HCT116 (cell line): Measurements from ENCODE around the gene DLG2. TPM values are rescaled to one million over a fixed set of nuclear protein-coding genes. Genes with fewer than 3 reads are reported as not detected.

ENCODE experiments used
- ATAC-seq: fragments of 200-7000 bp; cut with Tn5 transposase; 2 replicates; pipeline ENCODE4 v1.9.1; 2020; ENCODE audit warnings: mild to moderate bottlenecking, moderate library complexity
- BruUV-seq: library from RNA; stranded (reverse); fragments of 400-500 nt; replicated peaks from 2 replicates; lab custom pipeline; 2021; lab: Mats Ljungman, UMichigan
- CTCF ChIA-PET: fragments of 300-600 bp; sonication (Branson Sonifier 250); formaldehyde crosslinking; loops from one replicate; lab custom pipeline; 2021; ENCODE audit warnings: antibody characterized with exemption; lab: Charles Lee
- POLR2A ChIA-PET: fragments of 300-600, 350-600 bp; sonication (Branson Sonifier 250); formaldehyde crosslinking; loops from one replicate; lab custom pipeline; 2021; ENCODE audit warnings: antibody characterized with exemption; lab: Charles Lee
- RAD21 ChIA-PET, 2 experiments: fragments of 300-600 bp; sonication (Branson Sonifier 250); formaldehyde crosslinking; loops; one replicate each; lab custom pipeline; 2023; ENCODE audit warnings: low total read pairs in 2 of 2; ENCODE audit not compliant: uncharacterized antibody in 2 of 2, unreplicated experiment in 2 of 2, low non-redundant PET in 1 of 2; lab: Charles Lee
- DNase-seq: peaks from one replicate; pipeline ENCODE4 v3.0.0-alpha.2; 2010; ENCODE audit warnings: low read depth, low spot score
- H2AFZ ChIP-seq: fragments of 200-600 bp; shearing (Covaris generic), sonication (generic); 2 replicates; pipeline ENCODE4 v1.6.1; 2017; ENCODE audit warnings: low read depth, mixed run types, mixed read lengths, antibody characterized with exemption, low read length; ENCODE audit not compliant: poor library complexity, severe bottlenecking
- H3K27ac ChIP-seq: 2 replicates; pipeline ENCODE4 v1.5.1; 2012; ENCODE audit warnings: low read depth, low read length
- H3K27me3 ChIP-seq: fragments of 200-600 bp; sonication (generic); 2 replicates; pipeline ENCODE4 v1.6.1; 2016; ENCODE audit warnings: mixed run types, low read length, mixed read lengths; ENCODE audit not compliant: insufficient read depth
- H3K36me3 ChIP-seq, 2 experiments: fragments of 200-500 bp in 1 of 2; fragments of 200-600 bp in 1 of 2; sonication (Bioruptor generic) in 1 of 2; sonication (generic) in 1 of 2; 2 replicates each; pipeline versions ENCODE4 v1.5.1 to v1.6.1; 2014 to 2016; ENCODE audit warnings: low read length in 2 of 2, inconsistent platforms in 1 of 2, mixed read lengths in 1 of 2, mixed run types in 1 of 2; ENCODE audit not compliant: insufficient read depth in 2 of 2, control insufficient read depth in 1 of 2
- H3K4me1 ChIP-seq, 2 experiments: fragments of 200-600 bp in 1 of 2; sonication (generic) in 1 of 2; 2 replicates each; pipeline versions ENCODE4 v1.5.1 to v1.6.1; 2012 to 2017; ENCODE audit warnings: low read length in 2 of 2, inconsistent platforms in 1 of 2, mild to moderate bottlenecking in 1 of 2, mixed read lengths in 1 of 2, mixed run types in 1 of 2, moderate library complexity in 1 of 2; ENCODE audit not compliant: insufficient read depth in 2 of 2, control insufficient read depth in 1 of 2
- H3K4me2 ChIP-seq: fragments of 200-600 bp; sonication (generic); 2 replicates; pipeline ENCODE4 v1.6.1; 2017; ENCODE audit warnings: mixed run types, low read length, mixed read lengths
- H3K4me3 ChIP-seq, 2 experiments: fragments of 200-600 bp in 1 of 2; sonication (generic) in 1 of 2; replicated peaks in 1 of 2; 2 replicates each; pipeline ENCODE4 v1.5.1; 2011 to 2016; ENCODE audit warnings: low read length in 2 of 2, control low read depth in 1 of 2, low read depth in 1 of 2, mild to moderate bottlenecking in 1 of 2, mixed read lengths in 1 of 2, mixed run types in 1 of 2
- H3K79me2 ChIP-seq: fragments of 200-600 bp; sonication (generic); 2 replicates; pipeline ENCODE4 v1.6.1; 2017; ENCODE audit warnings: mild to moderate bottlenecking, mixed run types, low read length, moderate library complexity, mixed read lengths; ENCODE audit not compliant: insufficient read depth
- H3K9ac ChIP-seq: fragments of 200-600 bp; sonication (generic); 2 replicates; pipeline ENCODE4 v1.6.1; 2016; ENCODE audit warnings: low read length, mixed read lengths
- H3K9me2 ChIP-seq: fragments of 200-600 bp; sonication (generic), shearing (Covaris generic); 2 replicates; pipeline ENCODE4 v1.6.1; 2017; ENCODE audit warnings: mixed run types, mild to moderate bottlenecking, moderate library complexity; ENCODE audit not compliant: insufficient read depth
- H3K9me3 ChIP-seq, 2 experiments: fragments of 200-500 bp in 1 of 2; fragments of 200-600 bp in 1 of 2; sonication (Bioruptor generic) in 1 of 2; sonication (generic) in 1 of 2; 2 replicates each; pipeline ENCODE4 v1.6.1; 2014 to 2017; ENCODE audit warnings: low read length in 2 of 2, mixed read lengths in 2 of 2, inconsistent platforms in 1 of 2, low read depth in 1 of 2, mild to moderate bottlenecking in 1 of 2, mixed run types in 1 of 2, moderate library complexity in 1 of 2; ENCODE audit not compliant: control insufficient read depth in 1 of 2, insufficient read depth in 1 of 2
- H4K20me1 ChIP-seq: fragments of 200-600 bp; sonication (generic), shearing (Covaris generic); 2 replicates; pipeline ENCODE4 v1.6.1; 2017; ENCODE audit warnings: mixed run types, mild to moderate bottlenecking, moderate library complexity; ENCODE audit not compliant: insufficient read depth
- ATF3 ChIP-seq: IDR thresholded peaks from 2 replicates; pipeline ENCODE4 v1.6.1; 2012
- CEBPB ChIP-seq: IDR thresholded peaks from 2 replicates; pipeline ENCODE4 v1.6.1; 2012; ENCODE audit warnings: low read depth
- CTCF ChIP-seq, 3 experiments: fragments of 200-600 bp in 1 of 3; sonication (generic) in 1 of 3; IDR thresholded peaks in 2 of 3; conservative IDR thresholded peaks in 1 of 3; 2 replicates each; pipeline ENCODE4 v1.5.1; 2012 to 2017; ENCODE audit warnings: low read depth in 2 of 3, low read length in 2 of 3, antibody characterized with exemption in 1 of 3, borderline replicate concordance in 1 of 3, control low read depth in 1 of 3, mild to moderate bottlenecking in 1 of 3, mixed read lengths in 1 of 3, mixed run types in 1 of 3, moderate library complexity in 1 of 3; ENCODE audit not compliant: insufficient read depth in 1 of 3
- EGR1 ChIP-seq: IDR thresholded peaks from 2 replicates; pipeline ENCODE4 v1.6.1; 2012; ENCODE audit warnings: low read depth
- ELF1 ChIP-seq: IDR thresholded peaks from 2 replicates; pipeline ENCODE4 v1.6.1; 2012; ENCODE audit warnings: low read depth, borderline replicate concordance
- EZH2 ChIP-seq: fragments of 200-600 bp; sonication (generic); IDR thresholded peaks from 2 replicates; pipeline ENCODE4 v1.6.1; 2017; ENCODE audit warnings: antibody characterized with exemption, mixed run types
- JUND ChIP-seq: IDR thresholded peaks from 2 replicates; pipeline ENCODE4 v1.6.1; 2012
- POLR2A ChIP-seq: IDR thresholded peaks from 2 replicates; pipeline ENCODE4 v1.7.0; 2011; ENCODE audit warnings: borderline replicate concordance; ENCODE audit not compliant: insufficient read depth, insufficient read length; ENCODE audit errors: extremely low read depth
- RAD21 ChIP-seq: IDR thresholded peaks from 2 replicates; pipeline ENCODE4 v1.6.1; 2012; ENCODE audit warnings: low read depth, mild to moderate bottlenecking
- REST ChIP-seq: IDR thresholded peaks from 2 replicates; pipeline ENCODE4 v1.6.1; 2012; ENCODE audit warnings: low read depth
- SIN3A ChIP-seq: IDR thresholded peaks from 2 replicates; pipeline ENCODE4 v1.6.1; 2012; ENCODE audit warnings: low read depth
- SP1 ChIP-seq: IDR thresholded peaks from 2 replicates; pipeline ENCODE4 v1.6.1; 2012; ENCODE audit warnings: low read depth
- SRF ChIP-seq: IDR thresholded peaks from 2 replicates; pipeline ENCODE4 v1.6.1; 2012; ENCODE audit warnings: low read depth
- YY1 ChIP-seq: IDR thresholded peaks from 2 replicates; pipeline ENCODE4 v1.6.1; 2011; ENCODE audit warnings: low read length, low read depth, moderate library complexity, mild to moderate bottlenecking; ENCODE audit not compliant: insufficient replicate concordance; ENCODE audit errors: extremely low read depth
- ZBTB33 ChIP-seq: IDR thresholded peaks from 2 replicates; pipeline ENCODE4 v1.6.1; 2011; ENCODE audit warnings: mild to moderate bottlenecking, low read length, moderate library complexity; ENCODE audit not compliant: insufficient replicate concordance; ENCODE audit errors: extremely low read depth
- intact Hi-C: fragments of 100-400 bp; cut with micrococcal nuclease; formaldehyde crosslinking; loops from 2 replicates; pipeline ENCODE4 v1.10.0; 2022
- total RNA-seq: library from RNA; stranded (reverse); gene quantifications from one replicate; pipeline ENCODE4 v1.2.1, GENCODE V29; 2021; ENCODE audit not compliant: unreplicated experiment

DLG2 gene
- total RNA-seq, 1 experiment from 2014 or later: 2.4 TPM

- Histone ChIP-seq H3K79me2 (no peaks in the 10 kb centered on the region), H2AFZ (no peak overlapping the region), H3K4me2 (no peak overlapping the region), H3K9me2 (no peaks in the 10 kb centered on the region), H3K9ac (no peak overlapping the region), H4K20me1 (no peaks in the 10 kb centered on the region), H3K9me3 (no peaks in the 10 kb centered on the region; a peak in 1 of 4 replicates), H3K27ac (no peak overlapping the region), H3K27me3 (no peaks in the 10 kb centered on the region), H3K4me1 (no peaks in the 10 kb centered on the region), H3K4me3 (no peak overlapping the region), H3K36me3 (no peaks in the 10 kb centered on the region)
- BruUV-seq: no TSS peak
- CTCF ChIA-PET: interaction anchor here (1.0 kb wide), 1 partner anchor 425 kb away, joined by 4 read pairs; no protein-coding TSS in a partner anchor
- no peak for ATAC-seq
- RAD21 ChIA-PET: no interaction called here
- intact Hi-C loops: loop anchor here (5.0 kb wide), 1 partner anchor 424 kb away; no protein-coding TSS in a partner anchor
- TF ChIP-seq ATF3 (no peak), SP1 (no peak), SIN3A (no peak), CTCF (IDR thresholded peaks at IDR 0.05 in 2 of 3, conservative IDR thresholded peaks at IDR 0.05 in 1 of 3; ENCODE audit: borderline replicate concordance in 1 of 3, insufficient read depth in 1 of 3, low read depth in 2 of 3, low read length in 2 of 3) (0 out of 6 replicates have a peak, but pooled peaks of 1 of the 3 experiments have one; percentile 19), EZH2 (no peak), ELF1 (no peak), POLR2A (no peak), YY1 (no peak), RAD21 (0 out of 2 replicates have a peak, but pooled peaks have one; percentile 8), ZBTB33 (no peak), EGR1 (no peak), REST (no peak), JUND (no peak), CEBPB (no peak), SRF (no peak)
- DNase-seq: no peak
- POLR2A ChIA-PET: no interaction called here
Observed at GRCh38 chr11:84261707-84262106, 1365.4 kb downstream of the DLG2 start.
